ENCODE measurements around the gene RBMS3. TPM values are rescaled to one million over a fixed set of nuclear protein-coding genes. Genes with fewer than 3 reads are reported as not detected.

The RBMS3 gene
- total RNA-seq, 1 experiment from 2014 or later, result 74.2 TPM

GRCh38 chr3:29347412-29347811 lies 66.5 kb downstream of the RBMS3 start:
- Mint-ChIP-seq H3K36me3 (ENCODE audit: insufficient read depth, unreplicated experiment) (peaks cover 2% of the 10 kb centered on the region), H3K27me3 (ENCODE audit: insufficient read depth, unreplicated experiment) (no peaks in the 10 kb centered on the region), H3K9me3 (ENCODE audit: unreplicated experiment) (no peaks in the 10 kb centered on the region), H3K4me3 (ENCODE audit: unreplicated experiment) (no peak overlapping the region), H3K27ac (ENCODE audit: low read depth, unreplicated experiment) (no peak overlapping the region), H3K4me1 (ENCODE audit: insufficient read depth, unreplicated experiment) (peaks cover 6% of the 10 kb centered on the region)
- no peak for TF ChIP-seq CTCF (IDR thresholded peaks at IDR 0.05; ENCODE audit: unreplicated experiment)
- no peak for DNase-seq (ENCODE audit: unreplicated experiment)
- BruUV-seq (replicated peaks), result no TSS peak
- intact Hi-C loops (cut with micrococcal nuclease), result no loop called here
- ChIA-PET POLR2A (interaction anchor here (0.6 kb wide), 1 partner anchor 113 kb away, joined by 4 read pairs; no protein-coding TSS in a partner anchor), CTCF (interaction anchor here (1.0 kb wide), 1 partner anchor 138 kb away, joined by 4 read pairs; no protein-coding TSS in a partner anchor)

- Mint-ChIP-seq H3K9me3 (ENCODE audit: unreplicated experiment) (no peaks in the 10 kb centered on the region), H3K36me3 (ENCODE audit: insufficient read depth, unreplicated experiment) (peaks cover 6% of the 10 kb centered on the region), H3K27ac (ENCODE audit: low read depth, unreplicated experiment) (no peak overlapping the region), H3K27me3 (ENCODE audit: insufficient read depth, unreplicated experiment) (no peaks in the 10 kb centered on the region), H3K4me1 (ENCODE audit: insufficient read depth, unreplicated experiment) (peaks cover 10% of the 10 kb centered on the region), H3K4me3 (ENCODE audit: unreplicated experiment) (no peak overlapping the region)
- no peak for DNase-seq (ENCODE audit: unreplicated experiment)
- ChIA-PET POLR2A (interaction anchor here (0.6 to 1.3 kb wide), 2 partner anchors 57 to 114 kb away, joined by 4 to 5 read pairs; no protein-coding TSS in a partner anchor), CTCF (interaction anchor here (0.7 to 1.0 kb wide), 2 partner anchors 137 to 680 kb away, joined by 4 read pairs; no protein-coding TSS in a partner anchor)
- no TSS peak for BruUV-seq (replicated peaks)
- no peak for TF ChIP-seq CTCF (IDR thresholded peaks at IDR 0.05; ENCODE audit: unreplicated experiment)
- intact Hi-C loops (cut with micrococcal nuclease), result no loop called here
These were observed 67.4 kb downstream of the RBMS3 start for GRCh38 chr3:29348316-29348715.

GRCh38 chr3:29349049-29349448 lies 68.2 kb downstream of the RBMS3 start:
- H3K36me3 Mint-ChIP-seq (ENCODE audit: insufficient read depth, unreplicated experiment), result peaks cover 6% of the 10 kb centered on the region
- no peak overlapping the region for H3K4me3 Mint-ChIP-seq (ENCODE audit: unreplicated experiment)
- peaks cover 10% of the 10 kb centered on the region for H3K4me1 Mint-ChIP-seq (ENCODE audit: insufficient read depth, unreplicated experiment)
- BruUV-seq (replicated peaks), result no TSS peak
- ChIA-PET POLR2A (interaction anchor here (1.3 kb wide), 1 partner anchor 58 kb away, joined by 5 read pairs; no protein-coding TSS in a partner anchor), CTCF (interaction anchor here (0.7 kb wide), 1 partner anchor 681 kb away, joined by 4 read pairs; no protein-coding TSS in a partner anchor)
- no peaks in the 10 kb centered on the region for H3K27me3 Mint-ChIP-seq (ENCODE audit: insufficient read depth, unreplicated experiment)
- no peak overlapping the region for H3K27ac Mint-ChIP-seq (ENCODE audit: low read depth, unreplicated experiment)
- H3K9me3 Mint-ChIP-seq (ENCODE audit: unreplicated experiment), result no peaks in the 10 kb centered on the region
- no peak for TF ChIP-seq CTCF (IDR thresholded peaks at IDR 0.05; ENCODE audit: unreplicated experiment)
- intact Hi-C loops (cut with micrococcal nuclease), result no loop called here
- no peak for DNase-seq (ENCODE audit: unreplicated experiment)

GRCh38 chr3:29353807-29354206 lies 72.9 kb downstream of the RBMS3 start:
- no peak overlapping the region for H3K4me3 Mint-ChIP-seq (ENCODE audit: unreplicated experiment)
- H3K4me1 Mint-ChIP-seq (ENCODE audit: insufficient read depth, unreplicated experiment), result peaks cover 15% of the 10 kb centered on the region
- H3K36me3 Mint-ChIP-seq (ENCODE audit: insufficient read depth, unreplicated experiment), result peaks cover 12% of the 10 kb centered on the region
- TF ChIP-seq CTCF (IDR thresholded peaks at IDR 0.05; ENCODE audit: unreplicated experiment), result no peak
- no peak overlapping the region for H3K27ac Mint-ChIP-seq (ENCODE audit: low read depth, unreplicated experiment)
- CTCF ChIA-PET, result no interaction called here
- POLR2A ChIA-PET, result interaction anchor here (1.7 kb wide), 1 partner anchor 9 kb away, joined by 6 read pairs; no protein-coding TSS in a partner anchor
- no peak for DNase-seq (ENCODE audit: unreplicated experiment)
- no peaks in the 10 kb centered on the region for H3K9me3 Mint-ChIP-seq (ENCODE audit: unreplicated experiment)
- intact Hi-C loops (cut with micrococcal nuclease), result no loop called here
- H3K27me3 Mint-ChIP-seq (ENCODE audit: insufficient read depth, unreplicated experiment), result no peaks in the 10 kb centered on the region
- no TSS peak for BruUV-seq (replicated peaks)

Data from MCF 10A (cell line).